Measurements from ENCODE around the gene STAC3.

- no peak for TF ChIP-seq POLR2A (IDR thresholded peaks at IDR 0.05)
- TF ChIP-seq CTCF (IDR thresholded peaks at IDR 0.05): no peak
Observed at GRCh38 chr12:57193706-57194245, 57.2 kb downstream of the STAC3 start.

All from prostate gland (tissue), 2 donors.